ENCODE measurements around the gene RANBP1. TPM values are rescaled to one million over a fixed set of nuclear protein-coding genes. Genes with fewer than 3 reads are reported as not detected.

RANBP1 gene
- polyA plus RNA-seq, 4 donors = 182 to 199 (median 190) TPM

DNA sequence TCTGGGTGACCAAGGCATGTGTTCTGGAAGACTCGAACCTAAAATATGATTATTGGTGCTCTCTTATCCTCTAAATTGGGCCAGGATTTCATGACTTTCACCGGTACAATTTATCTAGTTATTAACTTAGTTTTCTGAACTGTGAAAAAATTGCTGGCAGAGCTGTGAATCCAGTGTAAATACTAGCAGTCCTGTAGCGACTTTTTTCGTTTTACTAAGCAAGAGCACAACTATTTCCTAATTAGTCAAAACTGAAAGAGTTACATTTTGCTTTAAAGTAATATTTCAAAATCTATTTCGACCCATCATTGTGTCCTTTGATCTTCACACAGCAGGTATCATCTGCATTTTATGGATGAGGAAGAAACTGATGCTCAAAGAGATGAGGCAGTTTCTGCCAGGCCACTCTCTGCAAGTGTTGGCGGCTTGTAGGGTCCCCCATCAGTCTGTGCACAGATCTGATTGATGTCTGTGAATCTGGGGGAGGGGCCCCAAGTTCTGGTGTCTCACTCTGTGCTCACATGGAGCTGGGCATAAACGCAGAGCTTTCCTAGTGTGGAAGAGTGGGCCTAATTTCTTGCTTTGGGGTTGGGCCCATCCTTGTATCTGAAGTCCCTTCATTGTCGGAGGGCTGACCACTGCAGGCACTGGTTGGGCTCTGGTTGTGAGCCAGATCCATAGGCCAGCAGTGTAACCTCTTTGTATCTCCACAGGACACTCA lies 2.6 kb downstream of the RANBP1 start:
- DNase-seq (ENCODE audit: low read depth in 4 of 4, low spot score in 3 of 4) = no peak

DNA sequence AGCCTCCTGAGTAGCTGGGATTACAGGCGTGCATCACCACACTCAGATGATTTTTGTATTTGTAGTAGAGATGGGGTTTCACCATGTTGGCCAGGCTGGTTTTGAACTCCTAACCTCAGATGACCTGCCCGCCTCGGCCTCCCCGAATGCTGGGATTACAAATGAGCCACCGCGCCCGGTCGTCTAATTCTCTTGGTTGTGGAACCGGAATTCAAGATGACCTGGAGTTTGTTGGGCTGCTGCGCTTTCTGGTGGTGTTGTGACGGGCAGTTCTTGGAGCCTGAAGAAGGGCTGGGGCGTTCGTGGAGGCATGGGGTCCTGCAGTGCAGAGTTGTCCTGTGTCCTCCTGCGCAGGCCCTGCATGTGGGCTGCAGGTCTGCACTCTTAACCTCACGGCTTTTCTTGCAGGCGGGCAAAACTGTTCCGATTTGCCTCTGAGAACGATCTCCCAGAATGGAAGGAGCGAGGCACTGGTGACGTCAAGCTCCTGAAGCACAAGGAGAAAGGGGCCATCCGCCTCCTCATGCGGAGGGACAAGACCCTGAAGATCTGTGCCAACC lies 6.0 kb downstream of the RANBP1 start:
- DNase-seq (ENCODE audit: low read depth in 4 of 4, low spot score in 3 of 4) = no peak

DNA sequence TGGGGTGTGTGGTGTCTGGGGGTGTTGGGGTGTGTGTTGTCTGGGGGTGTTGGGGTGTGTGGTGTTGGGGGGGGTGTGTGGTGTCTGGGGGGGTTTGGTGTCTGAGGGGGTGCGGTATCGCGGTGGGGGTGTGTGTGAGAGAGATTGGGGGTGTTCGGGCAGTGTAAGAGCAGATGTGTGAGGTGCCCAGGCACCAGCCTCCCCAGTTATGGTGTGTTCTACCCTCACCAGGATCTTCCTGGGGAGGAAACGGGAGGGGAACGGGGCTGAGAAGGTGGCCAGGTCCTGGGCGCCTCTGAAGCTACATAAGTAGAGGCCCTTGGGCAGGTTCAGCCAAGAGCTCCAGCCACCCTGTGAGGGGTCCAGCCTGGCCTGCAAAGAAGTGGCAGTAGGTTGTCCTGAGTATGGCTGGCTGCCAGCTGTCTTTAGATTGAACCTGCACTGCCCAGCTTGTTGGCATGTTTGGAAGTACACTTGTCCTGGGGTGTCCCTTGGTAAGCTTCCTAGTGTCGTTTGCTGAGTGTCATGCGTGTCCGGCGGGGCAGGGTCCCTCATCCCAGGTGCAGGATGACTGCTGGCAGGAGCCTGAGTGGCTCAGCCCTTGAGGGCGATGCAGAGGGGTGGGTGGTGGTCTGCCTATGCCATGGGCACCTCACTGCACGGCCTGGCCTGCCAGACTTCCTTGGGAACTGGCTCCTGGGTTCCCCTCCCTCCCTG lies 7.6 kb downstream of the RANBP1 start:
- DNase-seq (ENCODE audit: low read depth in 4 of 4, low spot score in 3 of 4) = no peak

DNA sequence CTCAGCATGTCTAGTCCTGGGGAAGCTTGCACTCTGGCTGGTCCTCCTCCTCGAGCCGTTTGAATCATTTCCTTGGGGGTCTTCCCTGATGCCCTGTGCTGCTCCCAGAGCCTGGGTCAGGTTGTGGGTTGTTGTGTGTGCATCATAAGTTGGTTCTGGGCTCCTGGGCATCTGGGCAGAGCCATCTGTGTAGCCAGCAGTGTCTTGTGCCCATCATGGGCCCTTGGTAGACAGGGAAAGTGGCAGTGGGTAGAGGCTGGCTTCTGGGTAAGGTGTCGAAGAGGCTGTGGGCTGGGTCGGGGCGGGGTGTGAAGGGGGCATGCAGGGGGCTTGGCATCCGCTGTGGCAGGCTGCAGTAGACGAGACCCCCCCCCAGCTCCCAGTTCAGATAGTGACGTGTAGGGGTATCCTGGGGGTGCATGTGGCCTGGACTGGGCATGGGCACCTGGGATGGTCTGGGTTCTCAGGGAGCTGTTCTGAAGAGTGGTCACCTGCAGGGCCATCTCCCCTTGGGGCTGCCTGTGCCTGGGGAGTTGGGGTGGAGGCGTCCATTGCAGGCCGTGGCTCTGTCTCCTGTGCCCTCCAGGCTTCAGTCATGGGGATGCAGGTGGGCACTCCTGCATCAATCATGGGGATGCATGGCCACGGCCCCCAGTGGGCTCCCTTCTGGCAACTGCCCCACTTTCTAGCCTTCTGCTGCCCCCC lies 8.3 kb downstream of the RANBP1 start:
- DNase-seq (ENCODE audit: low read depth in 4 of 4, low spot score in 3 of 4) = no peak

DNA sequence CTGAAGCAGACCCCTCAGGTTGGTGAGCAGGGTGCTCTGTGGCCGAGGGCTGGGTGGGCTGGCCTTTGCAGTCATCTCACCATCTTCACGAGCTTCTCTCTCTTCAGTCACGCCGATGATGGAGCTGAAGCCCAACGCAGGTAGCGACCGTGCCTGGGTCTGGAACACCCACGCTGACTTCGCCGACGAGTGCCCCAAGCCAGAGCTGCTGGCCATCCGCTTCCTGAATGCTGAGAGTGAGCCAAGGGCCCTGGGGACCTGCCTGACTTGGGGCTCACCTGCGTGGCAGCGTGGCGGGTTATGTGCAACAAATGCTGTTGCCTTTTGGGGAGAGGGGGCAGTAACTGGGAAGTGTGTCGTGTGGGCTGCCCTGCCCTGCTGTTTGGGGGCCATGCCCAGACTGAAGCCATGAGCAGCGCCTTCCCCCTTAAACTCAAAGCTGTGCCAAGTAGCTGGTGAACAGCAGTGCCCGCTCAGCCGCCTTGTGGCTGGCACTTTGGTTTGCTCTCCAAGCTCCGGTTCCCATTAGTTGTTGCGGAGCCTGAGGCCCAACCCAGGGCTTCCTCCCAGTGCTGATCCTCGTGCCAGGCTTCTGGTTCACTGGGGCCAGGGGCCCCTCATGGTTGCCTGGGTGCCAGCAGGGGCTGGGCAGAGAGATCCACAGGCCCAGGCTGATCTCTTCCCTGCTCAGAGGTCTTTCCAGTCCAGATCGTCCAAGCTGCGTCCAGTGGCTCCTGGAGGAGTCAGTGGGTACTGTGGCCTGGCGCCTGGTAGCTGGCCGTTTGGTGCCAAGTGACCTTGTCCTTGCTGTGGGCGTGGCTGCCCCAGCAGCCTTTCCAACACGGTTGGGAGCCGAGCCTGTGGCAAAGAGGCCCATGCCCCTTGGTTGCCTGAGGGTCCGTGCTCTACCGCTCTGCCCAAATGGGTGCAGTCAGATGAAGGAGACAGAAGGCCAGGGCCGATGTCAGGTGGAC lies 9.6 kb downstream of the RANBP1 start:
- no peak for DNase-seq (ENCODE audit: low read depth in 4 of 4, low spot score in 3 of 4)

DNA sequence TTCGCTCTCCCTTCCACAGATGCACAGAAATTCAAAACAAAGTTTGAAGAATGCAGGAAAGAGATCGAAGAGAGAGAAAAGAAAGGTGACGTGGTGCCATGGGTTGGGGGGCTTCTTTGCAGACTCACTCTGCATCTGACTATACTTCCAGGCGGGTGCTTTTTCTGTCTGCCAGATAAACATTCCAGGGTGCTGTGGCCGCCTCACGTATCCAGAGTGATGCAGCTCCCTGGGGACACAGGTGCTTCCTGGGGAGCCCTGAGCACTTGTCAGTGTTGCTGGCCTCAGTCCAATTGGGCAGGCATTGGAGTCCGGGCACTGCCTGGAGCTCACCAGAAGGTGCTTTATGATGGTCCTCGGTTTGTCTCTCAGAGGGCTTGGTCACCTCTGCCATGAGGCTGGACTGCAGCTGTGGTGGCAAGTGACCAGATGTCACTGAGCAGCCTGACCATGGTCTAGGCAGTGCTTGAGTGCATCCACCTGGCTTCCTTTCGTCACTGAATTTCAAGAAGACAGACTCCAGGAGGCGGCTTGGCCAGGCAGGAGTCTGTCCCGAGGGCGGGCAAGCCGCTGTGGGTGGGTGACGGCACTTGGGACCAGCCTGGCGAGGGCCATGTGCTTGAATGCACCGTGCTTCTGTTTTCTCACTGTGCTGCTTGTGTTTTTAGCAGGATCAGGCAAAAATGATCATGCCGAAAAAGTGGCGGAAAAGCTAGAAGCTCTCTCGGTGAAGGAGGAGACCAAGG lies 10.6 kb downstream of the RANBP1 start:
- DNase-seq (ENCODE audit: low read depth in 4 of 4, low spot score in 3 of 4) = no peak

DNA sequence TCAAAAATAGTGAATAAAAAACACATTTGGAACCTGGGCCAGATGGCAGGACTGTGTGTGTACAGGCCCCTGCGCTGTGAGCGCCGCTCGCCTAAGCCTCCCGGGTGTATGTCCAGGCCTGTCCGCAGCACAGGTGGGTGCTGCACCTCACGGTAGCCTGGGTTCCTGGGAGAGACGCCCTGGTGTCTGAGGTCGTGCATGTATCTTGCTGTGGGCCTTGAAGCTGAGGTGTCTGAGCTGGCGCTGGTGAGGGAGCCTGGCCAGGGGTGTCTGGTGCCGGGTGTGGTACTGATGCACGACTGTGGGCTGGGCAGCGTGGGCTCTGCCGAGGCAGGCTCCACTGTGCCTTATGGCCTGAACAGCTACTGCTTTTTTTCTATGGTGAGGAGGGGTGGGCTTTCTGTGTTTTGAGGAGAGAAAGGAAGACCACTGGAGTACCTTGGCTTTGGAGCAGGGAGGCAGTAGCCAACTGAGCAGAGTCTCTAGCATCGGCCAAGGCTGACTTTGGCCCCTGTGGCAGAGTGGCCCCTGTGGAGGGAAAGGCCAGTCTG lies 11.5 kb downstream of the RANBP1 start:
- DNase-seq (ENCODE audit: low read depth in 4 of 4, low spot score in 3 of 4) = no peak

DNA sequence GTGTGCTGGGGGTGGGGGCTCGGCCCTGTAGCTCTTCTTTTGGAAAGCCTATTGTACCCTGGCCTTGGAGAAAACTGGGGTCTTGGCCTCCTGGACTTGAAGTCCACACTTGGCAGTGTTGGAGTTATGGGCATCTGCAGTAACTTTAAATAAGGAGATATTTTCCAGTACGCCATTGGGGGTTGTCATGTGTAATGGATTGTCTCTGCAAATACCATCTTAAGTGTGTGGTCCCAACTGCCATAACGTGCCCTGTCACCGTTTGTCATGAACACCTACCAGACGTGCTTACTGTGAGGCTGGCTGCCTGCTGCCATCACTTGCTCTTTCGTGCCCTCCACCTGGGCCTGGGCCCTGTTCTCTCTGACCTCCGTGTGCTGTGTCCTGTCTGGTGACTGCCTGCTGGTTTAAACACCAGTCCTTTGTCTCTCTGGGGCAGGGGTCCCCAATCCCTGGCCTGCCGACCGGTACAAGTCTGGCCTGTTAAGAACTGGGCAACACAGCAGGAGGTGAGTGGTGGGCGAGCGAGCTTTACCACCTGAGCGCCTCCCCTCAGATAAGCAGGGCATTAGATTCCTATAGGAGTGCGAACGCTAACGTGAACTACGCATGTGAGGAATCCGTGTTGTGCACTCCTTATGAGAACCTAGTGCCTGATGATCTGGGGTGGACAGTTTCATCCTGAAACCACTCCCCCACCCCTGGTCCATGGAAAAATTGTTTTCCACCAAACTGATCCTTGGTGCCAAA lies 12.1 kb downstream of the RANBP1 start:
- DNase-seq (ENCODE audit: low read depth in 4 of 4, low spot score in 3 of 4) = no peak

DNA sequence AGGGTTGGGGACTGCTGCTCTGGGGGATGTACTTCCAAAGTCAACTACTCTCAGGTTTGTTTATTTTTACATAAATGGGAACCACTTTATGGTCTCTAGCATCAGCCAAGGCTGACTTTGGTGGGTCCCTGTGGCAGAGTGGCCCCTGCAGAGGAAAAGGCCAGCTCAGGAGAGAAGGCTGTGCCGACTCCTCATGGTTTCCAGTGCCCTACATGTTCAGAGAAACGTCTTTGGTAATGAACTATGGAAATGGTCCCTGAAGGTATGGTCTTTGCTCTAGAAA lies 12.7 kb downstream of the RANBP1 start:
- no peak for DNase-seq (ENCODE audit: low read depth in 4 of 4, low spot score in 3 of 4)

DNA sequence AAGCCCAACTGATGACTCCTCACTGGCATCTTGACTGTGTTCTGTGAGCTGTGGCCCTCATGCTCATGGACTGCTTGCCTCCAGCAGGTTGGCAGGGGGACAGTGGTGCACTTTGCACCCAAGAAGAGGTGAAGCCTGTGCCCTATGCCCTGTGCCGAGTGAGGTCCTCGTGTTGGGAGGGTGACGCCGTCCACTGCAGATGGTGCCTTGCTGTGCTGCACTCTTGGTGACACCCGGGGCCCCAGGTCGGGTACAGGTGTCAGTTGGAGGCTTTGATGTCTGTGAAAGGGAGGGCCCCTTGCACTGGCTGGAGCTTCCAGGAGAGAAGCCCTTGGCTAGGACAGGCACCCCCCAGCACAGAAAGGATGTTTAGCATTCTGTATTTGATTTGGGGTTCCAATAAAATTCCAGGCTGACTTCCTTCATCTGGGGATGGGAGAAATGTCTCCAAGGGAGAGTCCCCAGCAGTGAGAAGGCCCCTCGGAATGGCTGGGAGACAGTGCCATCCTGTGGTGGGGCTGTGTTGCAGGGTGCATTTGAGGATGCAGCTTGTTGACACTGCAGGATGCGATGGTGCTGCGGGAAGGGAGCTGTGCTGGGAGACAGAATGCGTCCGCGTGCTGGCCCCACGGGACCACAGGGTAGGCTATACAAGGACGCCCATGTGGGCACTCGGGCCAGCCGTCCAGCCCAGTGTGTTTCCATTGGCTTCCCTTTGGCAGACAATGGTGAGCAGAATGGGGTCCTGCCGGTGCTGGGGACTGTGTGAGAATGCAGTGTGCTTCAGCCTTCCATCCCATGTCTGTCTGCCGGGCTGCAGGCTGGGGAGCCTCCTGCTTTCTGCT lies 13.2 kb downstream of the RANBP1 start:
- DNase-seq (ENCODE audit: low read depth in 4 of 4, low spot score in 3 of 4) = no peak

DNA sequence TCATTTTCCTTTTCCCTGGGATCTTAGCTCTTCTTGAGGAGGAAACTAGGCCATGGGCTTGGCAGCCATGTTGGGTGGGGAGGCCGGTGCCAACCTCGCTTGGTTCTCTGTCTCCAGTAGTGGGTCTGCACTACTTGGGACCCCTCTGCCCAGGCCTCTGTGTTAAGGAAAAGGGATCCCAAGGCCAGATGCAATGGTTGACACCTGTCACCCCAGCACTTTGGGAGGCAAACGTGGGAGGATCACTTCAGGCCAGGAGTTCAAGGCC lies 13.8 kb downstream of the RANBP1 start:
- DNase-seq (ENCODE audit: low read depth in 4 of 4, low spot score in 3 of 4) = no peak

DNA sequence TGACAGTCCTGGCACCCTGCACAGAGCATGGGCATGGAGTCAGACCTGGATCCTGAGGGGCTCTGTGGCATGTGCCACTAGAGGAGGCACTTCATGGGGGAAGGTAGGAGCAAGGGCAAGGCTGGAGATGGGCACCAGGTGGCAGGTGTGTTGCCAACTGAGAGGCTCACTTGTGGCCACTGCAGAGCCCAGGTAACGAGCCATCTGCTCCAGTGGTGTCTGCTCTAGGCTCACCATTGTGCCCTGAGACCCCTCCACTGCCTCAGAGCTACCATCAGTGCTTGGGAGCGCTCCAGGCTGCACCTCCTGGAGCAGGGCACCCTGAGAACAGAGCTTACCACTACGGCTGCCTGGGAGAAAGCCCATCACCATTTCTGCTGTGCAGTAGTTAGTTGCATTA lies 14.4 kb downstream of the RANBP1 start:
- no peak for DNase-seq (ENCODE audit: low read depth in 4 of 4, low spot score in 3 of 4)

DNA sequence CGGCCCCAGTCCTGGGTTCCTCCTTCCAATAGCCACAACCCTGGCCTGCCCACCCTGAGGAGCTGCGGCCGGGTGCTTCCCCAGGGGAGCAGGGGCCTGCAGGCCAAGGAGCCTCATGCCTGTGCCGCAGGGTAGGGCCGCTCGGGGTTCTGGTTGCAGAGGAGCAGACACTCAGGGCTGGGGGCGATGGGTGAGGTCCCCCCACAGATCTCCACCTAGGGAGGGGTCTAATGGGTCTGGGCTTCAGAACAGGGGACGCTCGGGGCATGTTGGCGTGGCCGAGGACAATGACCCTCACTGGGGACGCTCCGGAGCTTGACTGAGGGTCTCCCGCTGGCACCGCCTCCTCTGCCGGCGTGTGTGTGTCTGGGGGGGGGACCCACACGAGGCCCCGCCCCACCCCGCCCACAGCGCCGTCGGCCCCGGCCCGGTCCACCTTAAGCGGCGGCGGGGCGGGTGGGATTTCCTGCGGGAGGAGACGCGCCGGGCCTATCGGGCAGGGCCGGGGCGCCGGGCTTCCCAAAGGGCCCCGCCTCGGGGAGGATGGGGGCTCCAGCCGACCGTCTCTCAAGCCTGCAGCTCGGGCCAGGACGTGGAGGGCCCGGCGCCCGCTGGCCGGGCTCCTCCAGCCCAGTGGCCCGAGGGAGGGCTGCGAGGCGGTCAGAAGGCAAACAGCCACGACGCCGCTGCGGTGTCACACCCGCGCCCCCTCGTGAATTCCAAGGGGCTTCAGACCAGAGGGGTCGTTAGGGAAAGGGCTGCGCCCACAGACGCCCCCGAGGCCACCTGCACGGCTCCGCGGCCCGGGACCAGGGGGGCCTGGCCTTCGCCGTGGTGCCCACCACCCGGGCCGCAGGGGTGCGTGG lies 15.1 kb downstream of the RANBP1 start:
- peak; percentile 54 to 65 (median 62) for DNase-seq (ENCODE audit: low read depth in 4 of 4, low spot score in 3 of 4)

DNA sequence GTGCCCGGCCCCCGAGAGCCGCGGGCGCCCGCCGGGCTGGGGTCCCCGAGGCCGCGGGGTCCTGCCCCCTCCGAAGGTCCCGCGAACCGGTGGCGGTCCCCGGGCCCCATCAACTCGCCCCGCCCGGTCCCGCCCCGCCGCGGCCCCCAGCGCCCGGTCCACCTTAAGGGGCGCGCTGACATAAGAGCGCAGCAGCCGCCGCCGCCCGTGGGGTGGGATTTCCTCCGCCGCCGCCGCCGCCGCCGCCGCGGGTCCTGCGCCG lies 15.6 kb downstream of the RANBP1 start, which contains the start of gene ZDHHC8:
Gene ZDHHC8 (plus strand): TSS at position 208 of the 262 bp plus-strand sequence. CDS start 144 bp downstream, outside the sequence.
- no peak for DNase-seq (ENCODE audit: low read depth in 4 of 4, low spot score in 3 of 4)

DNA sequence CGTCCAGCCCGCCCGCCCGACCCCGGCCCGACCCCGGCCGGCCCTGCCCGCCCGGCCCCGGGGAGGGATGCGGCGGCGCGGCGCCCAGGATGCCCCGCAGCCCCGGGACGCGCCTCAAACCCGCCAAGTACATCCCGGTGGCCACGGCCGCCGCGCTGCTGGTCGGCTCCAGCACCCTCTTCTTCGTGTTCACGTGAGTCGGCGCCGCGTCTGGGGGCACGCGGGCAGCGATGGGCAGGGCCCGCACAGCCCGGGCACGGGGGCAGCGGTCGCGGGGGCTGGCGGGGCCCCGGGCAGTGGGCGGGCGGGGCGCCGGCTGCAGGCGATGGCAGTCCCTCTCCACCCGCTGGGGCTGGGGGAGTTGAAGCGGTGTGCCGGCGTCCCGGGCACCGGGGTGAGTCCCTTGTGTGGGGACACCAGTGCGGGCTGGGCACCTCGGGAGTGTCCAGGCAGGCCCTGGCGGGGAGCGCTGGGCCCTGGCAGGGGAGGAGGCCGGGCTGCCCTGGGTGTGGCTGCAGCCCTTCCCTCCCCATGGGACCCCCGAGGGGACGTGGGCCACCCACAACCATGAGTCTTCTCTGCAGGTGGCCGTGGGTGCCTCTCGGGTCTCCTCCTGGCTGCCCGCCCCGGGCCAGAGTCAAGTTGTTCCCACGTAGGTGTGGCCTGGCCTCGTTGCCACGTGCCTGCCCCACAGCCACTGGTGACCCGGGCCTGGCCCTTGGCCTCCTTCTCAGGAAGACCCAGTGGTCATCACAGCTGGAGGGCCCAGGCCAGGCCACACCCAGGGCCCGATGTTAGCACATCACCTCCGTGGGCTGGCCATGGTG lies 16.2 kb downstream of the RANBP1 start:
- no peak for DNase-seq (ENCODE audit: low read depth in 4 of 4, low spot score in 3 of 4)

DNA sequence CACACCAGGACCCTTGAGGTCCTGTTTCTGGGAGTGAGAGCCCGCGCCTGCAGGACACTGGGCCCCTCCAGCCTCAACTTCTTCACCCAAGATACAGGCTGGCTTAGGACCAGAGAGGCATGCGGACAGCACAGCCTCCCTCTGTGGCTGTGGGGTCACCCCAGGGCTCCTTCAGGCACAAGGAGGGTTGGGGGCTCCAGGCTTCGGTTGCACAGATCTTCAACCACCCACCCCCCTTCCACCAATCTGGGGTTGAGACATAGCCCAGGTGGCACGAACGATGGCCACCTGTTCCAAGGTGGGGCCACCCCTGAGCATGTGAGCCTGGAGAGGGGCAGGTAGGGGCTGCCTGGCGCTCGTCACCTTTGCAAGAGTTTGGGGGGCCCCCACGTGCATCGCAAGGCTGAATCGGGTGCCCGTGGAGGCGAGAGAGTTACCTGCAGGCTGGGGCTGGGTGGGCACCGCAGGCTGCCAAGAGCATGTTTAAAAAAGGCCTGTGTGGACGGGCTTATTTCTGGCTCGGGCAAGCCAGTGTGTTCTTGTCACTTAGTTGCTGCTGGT lies 16.9 kb downstream of the RANBP1 start:
- no peak for DNase-seq (ENCODE audit: low read depth in 4 of 4, low spot score in 3 of 4)
